HCT116 (cell line): Measurements from ENCODE around the gene LTBR. TPM values are rescaled to one million over a fixed set of nuclear protein-coding genes. Genes with fewer than 3 reads are reported as not detected.

Experiments used
- ATAC-seq: fragments of 200-7000 bp; cut with Tn5 transposase; 2 replicates; pipeline ENCODE4 v1.9.1; 2020; ENCODE audit warnings: mild to moderate bottlenecking, moderate library complexity
- BruUV-seq: library from RNA; stranded (reverse); fragments of 400-500 nt; replicated peaks from 2 replicates; lab custom pipeline; 2021; lab: Mats Ljungman, UMichigan
- CTCF ChIA-PET: fragments of 300-600 bp; sonication (Branson Sonifier 250); formaldehyde crosslinking; loops from one replicate; lab custom pipeline; 2021; ENCODE audit warnings: antibody characterized with exemption; lab: Charles Lee
- POLR2A ChIA-PET: fragments of 300-600, 350-600 bp; sonication (Branson Sonifier 250); formaldehyde crosslinking; loops from one replicate; lab custom pipeline; 2021; ENCODE audit warnings: antibody characterized with exemption; lab: Charles Lee
- RAD21 ChIA-PET, 2 experiments: fragments of 300-600 bp; sonication (Branson Sonifier 250); formaldehyde crosslinking; loops; one replicate each; lab custom pipeline; 2023; ENCODE audit warnings: low total read pairs in 2 of 2; ENCODE audit not compliant: uncharacterized antibody in 2 of 2, unreplicated experiment in 2 of 2, low non-redundant PET in 1 of 2; lab: Charles Lee
- DNase-seq: peaks from one replicate; pipeline ENCODE4 v3.0.0-alpha.2; 2010; ENCODE audit warnings: low read depth, low spot score
- H2AFZ ChIP-seq: fragments of 200-600 bp; shearing (Covaris generic), sonication (generic); 2 replicates; pipeline ENCODE4 v1.6.1; 2017; ENCODE audit warnings: low read depth, mixed run types, mixed read lengths, antibody characterized with exemption, low read length; ENCODE audit not compliant: poor library complexity, severe bottlenecking
- H3K27ac ChIP-seq: 2 replicates; pipeline ENCODE4 v1.5.1; 2012; ENCODE audit warnings: low read depth, low read length
- H3K27me3 ChIP-seq: fragments of 200-600 bp; sonication (generic); 2 replicates; pipeline ENCODE4 v1.6.1; 2016; ENCODE audit warnings: mixed run types, low read length, mixed read lengths; ENCODE audit not compliant: insufficient read depth
- H3K36me3 ChIP-seq, 2 experiments: fragments of 200-500 bp in 1 of 2; fragments of 200-600 bp in 1 of 2; sonication (Bioruptor generic) in 1 of 2; sonication (generic) in 1 of 2; 2 replicates each; pipeline versions ENCODE4 v1.5.1 to v1.6.1; 2014 to 2016; ENCODE audit warnings: low read length in 2 of 2, inconsistent platforms in 1 of 2, mixed read lengths in 1 of 2, mixed run types in 1 of 2; ENCODE audit not compliant: insufficient read depth in 2 of 2, control insufficient read depth in 1 of 2
- H3K4me1 ChIP-seq, 2 experiments: fragments of 200-600 bp in 1 of 2; sonication (generic) in 1 of 2; 2 replicates each; pipeline versions ENCODE4 v1.5.1 to v1.6.1; 2012 to 2017; ENCODE audit warnings: low read length in 2 of 2, inconsistent platforms in 1 of 2, mild to moderate bottlenecking in 1 of 2, mixed read lengths in 1 of 2, mixed run types in 1 of 2, moderate library complexity in 1 of 2; ENCODE audit not compliant: insufficient read depth in 2 of 2, control insufficient read depth in 1 of 2
- H3K4me2 ChIP-seq: fragments of 200-600 bp; sonication (generic); 2 replicates; pipeline ENCODE4 v1.6.1; 2017; ENCODE audit warnings: mixed run types, low read length, mixed read lengths
- H3K4me3 ChIP-seq, 2 experiments: fragments of 200-600 bp in 1 of 2; sonication (generic) in 1 of 2; replicated peaks in 1 of 2; 2 replicates each; pipeline ENCODE4 v1.5.1; 2011 to 2016; ENCODE audit warnings: low read length in 2 of 2, control low read depth in 1 of 2, low read depth in 1 of 2, mild to moderate bottlenecking in 1 of 2, mixed read lengths in 1 of 2, mixed run types in 1 of 2
- H3K79me2 ChIP-seq: fragments of 200-600 bp; sonication (generic); 2 replicates; pipeline ENCODE4 v1.6.1; 2017; ENCODE audit warnings: mild to moderate bottlenecking, mixed run types, low read length, moderate library complexity, mixed read lengths; ENCODE audit not compliant: insufficient read depth
- H3K9ac ChIP-seq: fragments of 200-600 bp; sonication (generic); 2 replicates; pipeline ENCODE4 v1.6.1; 2016; ENCODE audit warnings: low read length, mixed read lengths
- H3K9me2 ChIP-seq: fragments of 200-600 bp; sonication (generic), shearing (Covaris generic); 2 replicates; pipeline ENCODE4 v1.6.1; 2017; ENCODE audit warnings: mixed run types, mild to moderate bottlenecking, moderate library complexity; ENCODE audit not compliant: insufficient read depth
- H3K9me3 ChIP-seq, 2 experiments: fragments of 200-500 bp in 1 of 2; fragments of 200-600 bp in 1 of 2; sonication (Bioruptor generic) in 1 of 2; sonication (generic) in 1 of 2; 2 replicates each; pipeline ENCODE4 v1.6.1; 2014 to 2017; ENCODE audit warnings: low read length in 2 of 2, mixed read lengths in 2 of 2, inconsistent platforms in 1 of 2, low read depth in 1 of 2, mild to moderate bottlenecking in 1 of 2, mixed run types in 1 of 2, moderate library complexity in 1 of 2; ENCODE audit not compliant: control insufficient read depth in 1 of 2, insufficient read depth in 1 of 2
- H4K20me1 ChIP-seq: fragments of 200-600 bp; sonication (generic), shearing (Covaris generic); 2 replicates; pipeline ENCODE4 v1.6.1; 2017; ENCODE audit warnings: mixed run types, mild to moderate bottlenecking, moderate library complexity; ENCODE audit not compliant: insufficient read depth
- CTCF ChIP-seq, 3 experiments: fragments of 200-600 bp in 1 of 3; sonication (generic) in 1 of 3; IDR thresholded peaks in 2 of 3; conservative IDR thresholded peaks in 1 of 3; 2 replicates each; pipeline ENCODE4 v1.5.1; 2012 to 2017; ENCODE audit warnings: low read depth in 2 of 3, low read length in 2 of 3, antibody characterized with exemption in 1 of 3, borderline replicate concordance in 1 of 3, control low read depth in 1 of 3, mild to moderate bottlenecking in 1 of 3, mixed read lengths in 1 of 3, mixed run types in 1 of 3, moderate library complexity in 1 of 3; ENCODE audit not compliant: insufficient read depth in 1 of 3
- EGR1 ChIP-seq: IDR thresholded peaks from 2 replicates; pipeline ENCODE4 v1.6.1; 2012; ENCODE audit warnings: low read depth
- EZH2 ChIP-seq: fragments of 200-600 bp; sonication (generic); IDR thresholded peaks from 2 replicates; pipeline ENCODE4 v1.6.1; 2017; ENCODE audit warnings: antibody characterized with exemption, mixed run types
- MAX ChIP-seq: IDR thresholded peaks from 2 replicates; pipeline ENCODE4 v1.6.1; 2012
- POLR2A ChIP-seq: IDR thresholded peaks from 2 replicates; pipeline ENCODE4 v1.7.0; 2011; ENCODE audit warnings: borderline replicate concordance; ENCODE audit not compliant: insufficient read depth, insufficient read length; ENCODE audit errors: extremely low read depth
- POLR2AphosphoS5 ChIP-seq: IDR thresholded peaks from 2 replicates; pipeline ENCODE4 v1.6.1; 2011; ENCODE audit warnings: mild to moderate bottlenecking, low read depth, low read length, moderate library complexity
- SIN3A ChIP-seq: IDR thresholded peaks from 2 replicates; pipeline ENCODE4 v1.6.1; 2012; ENCODE audit warnings: low read depth
- SP1 ChIP-seq: IDR thresholded peaks from 2 replicates; pipeline ENCODE4 v1.6.1; 2012; ENCODE audit warnings: low read depth
- SRF ChIP-seq: IDR thresholded peaks from 2 replicates; pipeline ENCODE4 v1.6.1; 2012; ENCODE audit warnings: low read depth
- TCF7L2 ChIP-seq: IDR thresholded peaks from 2 replicates; pipeline ENCODE4 v1.7.0; 2011; ENCODE audit warnings: borderline replicate concordance, inconsistent platforms; ENCODE audit not compliant: insufficient read depth, insufficient read length; ENCODE audit errors: extremely low read depth
- YY1 ChIP-seq: IDR thresholded peaks from 2 replicates; pipeline ENCODE4 v1.6.1; 2011; ENCODE audit warnings: low read length, low read depth, moderate library complexity, mild to moderate bottlenecking; ENCODE audit not compliant: insufficient replicate concordance; ENCODE audit errors: extremely low read depth
- ZBTB33 ChIP-seq: IDR thresholded peaks from 2 replicates; pipeline ENCODE4 v1.6.1; 2011; ENCODE audit warnings: mild to moderate bottlenecking, low read length, moderate library complexity; ENCODE audit not compliant: insufficient replicate concordance; ENCODE audit errors: extremely low read depth
- ZFX ChIP-seq: fragments of 450-650 bp; IDR thresholded peaks from 2 replicates; pipeline ENCODE4 v1.6.1; 2017
- ZNF274 ChIP-seq: fragments of 200-500 bp; sonication (Bioruptor generic); IDR thresholded peaks from 2 replicates; pipeline ENCODE4 v1.6.1; 2014; ENCODE audit warnings: mild to moderate bottlenecking, low read depth, low read length, inconsistent platforms
- intact Hi-C: fragments of 100-400 bp; cut with micrococcal nuclease; formaldehyde crosslinking; loops from 2 replicates; pipeline ENCODE4 v1.10.0; 2022
- total RNA-seq: library from RNA; stranded (reverse); gene quantifications from one replicate; pipeline ENCODE4 v1.2.1, GENCODE V29; 2021; ENCODE audit not compliant: unreplicated experiment

The LTBR gene
- total RNA-seq, 1 experiment from 2014 or later: 128 TPM

- TF ChIP-seq ZFX: no peak
Measured at GRCh38 chr12:6376870-6377666, 6.9 kb upstream of the LTBR start (continued).

GRCh38 chr12:6377667-6377994 lies 6.3 kb upstream of the LTBR start:
- ATAC-seq: 0 out of 2 replicates have a peak, but pooled peaks have one; percentile 18
- ChIA-PET CTCF (interaction anchor here (1.0 kb wide), 1 partner anchor 10 kb away, joined by 3 read pairs; no protein-coding TSS in a partner anchor), POLR2A (interaction anchor here (0.8 to 1.3 kb wide), 2 partner anchors 39 to 41 kb away, joined by 3 read pairs; no protein-coding TSS in a partner anchor), RAD21 (interaction anchor here in 1 of 2 experiments (1.5 kb wide), 1 partner anchor 41 kb away, joined by 7 read pairs; no protein-coding TSS in a partner anchor)
- H2AFZ ChIP-seq: no peak overlapping the region
- no peaks in the 10 kb centered on the region for H3K36me3 ChIP-seq
- H3K9me2 ChIP-seq: no peaks in the 10 kb centered on the region
- no peak for DNase-seq
- H3K9ac ChIP-seq: peak overlapping the region; percentile 73
- no peaks in the 10 kb centered on the region for H3K27me3 ChIP-seq
- peaks cover 32% of the 10 kb centered on the region for H3K79me2 ChIP-seq
- H3K4me3 ChIP-seq: peak overlapping the region in 1 of 2 experiments; percentile 14; a peak in 2 of 4 replicates
- intact Hi-C loops: loop anchor here (2.0 kb wide), 1 partner anchor 41 kb away; no protein-coding TSS in a partner anchor
- H3K27ac ChIP-seq: peak overlapping the region; percentile 100
- no peaks in the 10 kb centered on the region for H4K20me1 ChIP-seq
- TF ChIP-seq POLR2AphosphoS5 (no peak; the same call in 1 of the 2 replicates), EGR1 (no peak), EZH2 (no peak), SIN3A (no peak), SP1 (no peak), YY1 (no peak), ZNF274 (no peak), TCF7L2 (no peak), CTCF (IDR thresholded peaks at IDR 0.05 in 2 of 3, conservative IDR thresholded peaks at IDR 0.05 in 1 of 3; ENCODE audit: borderline replicate concordance in 1 of 3, insufficient read depth in 1 of 3, low read depth in 2 of 3, low read length in 2 of 3) (no peak), POLR2A (no peak), MAX (no peak), SRF (no peak), ZBTB33 (no peak)
- no peaks in the 10 kb centered on the region for H3K9me3 ChIP-seq
- H3K4me1 ChIP-seq: peaks cover 63 to 70% of the 10 kb centered on the region in 2 experiments
- H3K4me2 ChIP-seq: peak overlapping the region; percentile 91
- no TSS peak for BruUV-seq
